GM13977 (cell line): ENCODE measurements around the gene ARHGAP4.

ENCODE experiments used
- DNase-seq: peaks from one replicate; pipeline ENCODE4 v3.0.0; 2012; ENCODE audit warnings: low spot score
- in situ Hi-C: fragments of 300-500 bp; cut with MboI; formaldehyde crosslinking; loops from one replicate; pipeline ENCODE4 v1.12.0; 2022; ENCODE audit warnings: low sequenced_read_pairs, low pct_unique_long_range_greater_than_20kb, mixed read lengths, inconsistent platforms; ENCODE audit not compliant: unreplicated experiment
- TF ChIP-seq, protein P1 (sequence below): IDR thresholded peaks from 2 replicates; pipeline ENCODE4 v1.5.1; 2012; ENCODE audit warnings: mild to moderate bottlenecking, control low read depth; ENCODE audit not compliant: insufficient read depth; ENCODE audit errors: extremely low read depth, missing control alignments

ARHGAP4 gene

DNA sequence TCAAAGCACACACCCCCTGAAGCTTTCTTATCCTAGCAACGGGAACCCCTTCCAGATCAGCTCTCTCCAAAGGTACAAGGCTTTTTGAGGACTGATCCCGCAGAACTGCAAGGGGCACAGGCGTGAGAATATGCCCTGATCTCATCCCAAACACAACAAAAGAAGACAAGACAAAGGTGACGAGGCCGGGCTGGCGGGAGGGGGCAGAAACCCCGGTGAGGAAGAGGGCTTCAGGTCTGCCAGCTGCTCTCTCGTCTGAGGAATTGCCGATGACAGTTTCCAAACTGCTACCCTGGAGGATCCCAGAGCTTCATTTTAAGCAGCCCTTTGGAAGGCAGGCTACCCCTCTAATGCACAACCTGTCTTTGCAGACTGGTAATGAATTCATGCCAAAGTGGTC lies 42.2 kb upstream of the ARHGAP4 start:
- in situ Hi-C loops: no loop called here
- TF ChIP-seq, protein P1, sequence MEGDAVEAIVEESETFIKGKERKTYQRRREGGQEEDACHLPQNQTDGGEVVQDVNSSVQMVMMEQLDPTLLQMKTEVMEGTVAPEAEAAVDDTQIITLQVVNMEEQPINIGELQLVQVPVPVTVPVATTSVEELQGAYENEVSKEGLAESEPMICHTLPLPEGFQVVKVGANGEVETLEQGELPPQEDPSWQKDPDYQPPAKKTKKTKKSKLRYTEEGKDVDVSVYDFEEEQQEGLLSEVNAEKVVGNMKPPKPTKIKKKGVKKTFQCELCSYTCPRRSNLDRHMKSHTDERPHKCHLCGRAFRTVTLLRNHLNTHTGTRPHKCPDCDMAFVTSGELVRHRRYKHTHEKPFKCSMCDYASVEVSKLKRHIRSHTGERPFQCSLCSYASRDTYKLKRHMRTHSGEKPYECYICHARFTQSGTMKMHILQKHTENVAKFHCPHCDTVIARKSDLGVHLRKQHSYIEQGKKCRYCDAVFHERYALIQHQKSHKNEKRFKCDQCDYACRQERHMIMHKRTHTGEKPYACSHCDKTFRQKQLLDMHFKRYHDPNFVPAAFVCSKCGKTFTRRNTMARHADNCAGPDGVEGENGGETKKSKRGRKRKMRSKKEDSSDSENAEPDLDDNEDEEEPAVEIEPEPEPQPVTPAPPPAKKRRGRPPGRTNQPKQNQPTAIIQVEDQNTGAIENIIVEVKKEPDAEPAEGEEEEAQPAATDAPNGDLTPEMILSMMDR: no peak
- DNase-seq: no peak

DNA sequence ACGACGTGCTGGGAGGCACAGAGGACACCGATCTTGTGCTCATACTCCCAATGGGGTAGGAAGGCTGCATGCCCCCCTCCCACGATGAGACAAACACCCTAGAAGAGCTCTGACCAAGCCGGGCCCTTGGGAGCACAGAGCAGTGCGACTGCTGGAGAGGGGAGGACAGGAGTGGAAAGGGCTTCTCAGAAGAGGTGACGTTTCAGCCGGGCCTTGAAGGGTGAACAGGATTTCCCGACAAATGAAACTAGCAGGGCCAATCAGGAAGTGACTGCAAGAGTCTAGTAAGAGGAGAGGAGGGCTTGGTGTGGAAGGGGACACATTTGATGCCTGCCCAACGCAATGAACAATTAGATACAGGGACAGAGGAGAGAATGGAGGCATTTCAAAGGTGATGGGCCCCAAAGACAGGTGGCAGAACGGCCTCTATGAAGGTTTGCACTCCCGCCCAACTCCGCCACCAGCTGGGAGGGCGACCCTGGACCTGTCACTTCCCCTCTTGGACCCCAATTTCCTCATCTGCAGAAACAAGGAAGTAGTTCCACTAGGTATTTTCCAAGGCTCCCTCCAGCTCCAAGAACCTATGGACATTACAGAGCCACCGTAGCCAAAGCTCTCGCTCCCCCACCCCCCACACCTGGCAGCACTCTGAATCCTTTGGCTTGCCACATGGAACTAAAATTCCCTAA lies 41.6 kb upstream of the ARHGAP4 start:
- DNase-seq: no peak
- in situ Hi-C loops: no loop called here
- TF ChIP-seq, protein P1: no peak

DNA sequence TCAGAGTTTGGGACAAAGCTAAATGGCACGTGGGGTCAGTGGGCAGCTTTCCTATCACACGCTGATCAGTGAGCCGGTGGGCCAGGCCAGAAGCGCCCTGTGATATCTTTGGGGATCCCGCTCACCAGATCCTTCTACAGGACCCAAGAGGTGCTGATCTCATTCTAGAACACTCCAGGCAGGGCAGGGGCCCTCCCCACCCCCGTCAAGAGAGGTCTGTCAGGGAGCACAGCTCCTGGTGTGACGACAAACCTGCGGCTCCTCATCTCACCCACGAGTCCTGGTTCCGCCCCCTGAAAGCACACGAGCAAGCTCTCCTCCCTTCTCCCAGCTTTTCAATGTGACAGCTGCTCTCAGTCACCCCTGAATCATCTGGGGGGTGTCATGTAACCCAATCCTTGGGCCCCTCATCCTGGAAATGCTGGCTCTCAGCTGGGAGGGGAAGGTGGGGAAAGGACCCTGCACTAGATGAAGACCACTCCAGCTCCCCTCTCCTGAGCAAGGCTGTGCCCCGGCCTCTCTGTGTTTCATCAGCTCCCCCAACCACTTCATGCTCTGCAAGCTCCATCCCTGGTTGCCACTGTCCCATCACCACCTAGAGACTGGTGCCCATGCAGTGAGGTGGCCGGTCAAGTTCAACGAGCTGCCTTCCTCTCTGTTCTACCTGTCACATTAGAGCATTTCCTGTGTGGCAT lies 40.9 kb upstream of the ARHGAP4 start:
- in situ Hi-C loops: no loop called here
- no peak for DNase-seq
- TF ChIP-seq, protein P1: no peak

DNA sequence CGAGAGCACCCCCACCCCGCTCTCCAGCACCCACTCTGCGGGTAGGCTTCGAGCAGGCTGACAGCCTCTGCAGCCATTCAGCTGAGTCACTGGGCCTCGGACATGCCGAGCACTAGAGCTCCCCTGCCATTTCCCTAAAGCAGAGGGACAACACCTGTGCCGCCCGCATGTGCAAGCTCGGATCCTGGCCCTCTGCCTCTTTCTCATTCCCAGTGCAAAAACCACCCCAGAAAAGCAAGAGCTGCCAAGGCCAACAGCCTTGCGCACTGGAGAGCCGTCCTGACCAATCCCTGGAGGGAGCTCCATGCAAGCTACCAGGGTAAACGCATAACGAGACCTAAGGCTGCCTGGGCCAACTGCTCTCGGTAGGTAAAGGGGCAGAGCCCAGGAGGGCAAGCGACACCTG lies 40.2 kb upstream of the ARHGAP4 start:
- TF ChIP-seq, protein P1: no peak
- DNase-seq: no peak
- in situ Hi-C loops: no loop called here

DNA sequence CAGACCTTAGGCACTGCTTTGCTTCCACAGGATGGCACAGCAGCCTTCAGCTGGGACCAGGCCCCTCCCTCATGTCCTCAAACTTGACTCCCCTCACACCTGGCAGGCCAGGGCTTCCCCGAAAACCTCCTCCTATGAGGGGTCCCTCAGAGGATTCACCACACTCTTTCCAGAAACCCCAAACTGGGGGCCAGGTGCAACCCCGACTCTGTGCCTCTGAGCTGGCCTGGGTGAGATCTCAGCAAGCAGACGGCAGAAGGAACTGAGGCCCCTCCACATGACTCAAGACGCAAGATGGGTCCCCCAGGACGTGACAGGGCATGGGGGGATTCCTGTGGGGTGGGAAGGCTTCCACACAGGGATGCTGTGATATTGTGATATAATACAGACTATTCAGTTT lies 39.3 kb upstream of the ARHGAP4 start:
- in situ Hi-C loops: no loop called here
- DNase-seq: no peak
- TF ChIP-seq, protein P1: no peak

DNA sequence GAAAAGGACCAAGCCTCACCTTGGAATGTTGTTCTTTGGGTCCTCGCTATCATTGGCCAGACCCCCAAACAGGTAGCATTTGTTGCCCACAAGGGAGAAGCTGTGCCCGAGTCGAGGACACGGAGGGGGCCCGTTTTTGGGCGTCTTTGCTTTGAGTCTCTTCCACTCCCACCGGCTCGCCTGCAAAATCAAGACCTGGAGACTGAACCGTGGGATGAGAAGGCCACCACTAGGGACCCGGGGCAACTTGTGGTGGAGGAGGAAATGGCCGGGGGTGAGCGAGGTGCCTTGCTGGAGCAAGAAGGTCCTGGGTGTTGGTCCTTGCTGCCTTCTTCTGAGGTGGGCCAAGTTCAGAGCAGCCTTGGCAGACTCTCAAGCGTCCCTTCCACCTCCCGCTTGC lies 38.0 kb upstream of the ARHGAP4 start:
- in situ Hi-C loops: no loop called here
- TF ChIP-seq, protein P1: no peak
- DNase-seq: no peak
